Measurements from ENCODE around the gene OR51S1.

- TF ChIP-seq CTCF (IDR thresholded peaks at IDR 0.05) = no peak
- TF ChIP-seq POLR2A (IDR thresholded peaks at IDR 0.05) = no peak
- no peak for TF ChIP-seq POLR2AphosphoS5 (IDR thresholded peaks at IDR 0.05)
- TF ChIP-seq EP300 (IDR thresholded peaks at IDR 0.05) = no peak
Observed at GRCh38 chr11:4881860-4882500, 33.0 kb upstream of the OR51S1 start, which contains the start of gene OR51T1.

Measured in sigmoid colon (tissue), 4 donors.